HK-2 (cell line): ENCODE data around the gene DIAPH3.

Experiments used
- DNase-seq: peaks from one replicate; pipeline ENCODE4 v3.0.0-alpha.2; 2018; ENCODE audit not compliant: unreplicated experiment

The DIAPH3 gene

DNA sequence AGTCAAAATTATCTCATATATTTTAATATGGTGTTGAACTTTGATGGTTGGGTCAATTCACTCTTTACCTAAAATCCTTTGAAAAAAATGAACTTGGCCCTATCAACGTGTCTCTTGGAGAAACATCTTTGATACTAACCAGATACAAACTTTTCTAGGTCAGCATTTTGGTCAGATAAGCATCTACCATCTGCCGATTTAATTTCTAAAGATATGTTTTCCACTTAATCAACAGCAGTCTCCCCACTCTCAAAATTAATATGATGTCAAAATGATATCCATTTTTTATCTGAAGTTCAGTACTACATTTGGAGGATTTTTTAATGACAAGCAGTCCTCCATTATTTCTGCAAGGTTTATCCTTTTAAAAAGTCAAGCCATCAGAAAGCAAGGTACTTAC, 288.8 kb downstream of the DIAPH3 start:
- no peak for DNase-seq

DNA sequence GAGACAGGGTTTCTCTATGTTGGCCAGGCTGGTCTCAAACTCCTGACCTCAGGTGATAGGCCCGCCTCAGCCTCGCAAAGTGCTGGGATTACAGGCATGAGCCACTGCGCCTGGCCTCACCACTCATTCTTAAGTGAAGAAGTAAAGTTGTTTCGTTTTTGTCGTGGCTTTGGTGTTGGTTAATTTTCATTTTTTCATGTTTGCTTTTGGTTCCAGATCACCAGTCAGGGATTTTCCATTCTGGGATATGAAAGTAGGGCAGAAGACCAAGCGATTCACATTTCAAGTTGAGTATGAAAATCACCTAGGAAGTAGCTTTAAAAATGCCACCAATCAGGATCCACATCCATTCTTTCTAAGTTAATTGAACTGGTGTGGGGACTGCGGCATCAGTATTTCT, 289.9 kb downstream of the DIAPH3 start:
- DNase-seq, result no peak

DNA sequence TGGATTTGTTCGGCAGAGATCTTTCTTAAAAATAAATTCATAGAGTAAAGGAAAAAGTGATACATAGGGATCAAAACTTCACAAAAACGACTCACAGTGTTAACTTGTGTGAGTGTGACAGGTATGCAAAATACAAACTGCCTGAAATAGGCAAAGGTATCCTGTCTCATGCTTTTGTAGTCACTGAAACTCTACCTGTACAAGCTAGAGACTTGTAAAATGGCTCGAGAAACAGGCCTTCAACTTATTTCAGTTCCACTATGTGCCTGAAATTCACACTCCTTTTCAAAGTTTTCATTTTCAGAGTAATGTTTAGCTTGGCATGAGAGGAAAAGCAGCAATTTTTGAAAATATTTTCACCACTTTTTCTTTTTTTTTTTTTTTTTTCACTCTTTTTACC, 290.4 kb downstream of the DIAPH3 start:
- DNase-seq, result no peak

DNA sequence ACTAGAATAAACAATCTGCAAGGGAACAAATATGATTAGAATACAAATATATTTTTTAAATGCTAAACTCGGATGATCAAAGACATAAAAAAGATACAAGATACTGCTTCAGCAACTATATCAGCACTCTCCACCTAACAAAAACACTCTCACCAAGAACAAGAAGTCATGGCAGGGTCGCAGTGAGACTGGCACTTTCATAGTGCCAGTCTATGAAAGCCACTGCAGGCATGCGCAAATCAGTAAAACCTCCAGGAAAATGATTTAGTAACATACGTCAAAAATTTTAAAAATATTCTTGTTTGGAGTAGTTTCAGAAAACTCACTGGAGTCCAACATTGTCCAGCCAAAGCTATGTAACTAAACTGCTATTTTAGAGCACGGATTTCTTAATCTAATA, 295.9 kb downstream of the DIAPH3 start:
- no peak for DNase-seq

DNA sequence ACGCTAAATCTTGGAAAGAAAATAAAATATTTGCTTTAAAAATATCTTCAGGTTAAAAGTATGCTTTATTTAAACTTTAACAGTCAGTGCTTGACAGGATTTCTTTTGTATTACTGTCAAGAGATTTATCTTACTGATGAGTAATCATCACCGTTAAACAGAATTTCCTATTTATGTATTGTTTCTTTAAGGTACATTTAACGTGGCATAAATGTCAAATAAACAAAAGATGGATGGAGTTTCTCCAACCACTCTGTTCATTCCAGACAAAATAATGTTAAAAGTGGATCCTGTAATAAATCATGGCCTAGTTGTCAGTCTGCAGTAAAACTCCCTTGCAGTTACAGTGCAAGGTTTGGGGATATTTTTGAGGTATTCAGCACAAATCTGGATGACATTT, 298.3 kb downstream of the DIAPH3 start:
- DNase-seq, result no peak

DNA sequence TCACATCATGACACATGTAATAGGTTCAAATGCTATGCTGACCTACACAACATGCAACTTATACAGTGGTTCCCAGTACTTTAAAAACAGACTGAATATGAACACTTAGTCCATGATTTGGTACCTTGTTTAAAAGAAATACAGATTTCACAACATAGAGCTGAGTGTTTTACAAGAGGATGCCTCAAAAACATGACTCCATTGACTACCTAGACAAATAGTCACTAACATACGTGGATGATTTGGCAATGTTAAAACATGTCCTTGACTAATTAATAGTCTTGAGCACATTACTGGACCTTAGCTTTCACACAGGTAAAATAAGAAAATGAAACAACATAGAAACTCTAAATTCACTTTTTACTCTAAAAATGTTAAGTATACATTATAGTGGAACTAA, 300.1 kb downstream of the DIAPH3 start:
- no peak for DNase-seq

DNA sequence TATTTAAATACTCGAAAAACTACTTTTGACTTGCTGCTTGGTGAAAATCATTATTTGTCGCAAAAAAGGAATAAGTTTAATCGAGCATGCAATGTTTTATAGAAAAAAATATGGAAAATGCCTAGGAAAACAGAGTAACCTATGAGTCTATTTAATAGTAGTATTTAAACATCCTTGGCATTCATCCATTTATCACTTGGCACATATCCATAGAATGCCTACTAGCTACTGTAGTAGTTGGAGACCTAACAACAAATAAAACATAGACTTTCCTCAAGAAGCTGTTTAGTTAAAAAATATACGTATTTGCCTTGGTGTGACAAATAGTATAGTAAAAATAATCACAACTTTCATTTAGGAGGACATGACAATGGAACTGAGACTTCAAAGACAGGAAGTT, 302.1 kb downstream of the DIAPH3 start:
- DNase-seq, result no peak

DNA sequence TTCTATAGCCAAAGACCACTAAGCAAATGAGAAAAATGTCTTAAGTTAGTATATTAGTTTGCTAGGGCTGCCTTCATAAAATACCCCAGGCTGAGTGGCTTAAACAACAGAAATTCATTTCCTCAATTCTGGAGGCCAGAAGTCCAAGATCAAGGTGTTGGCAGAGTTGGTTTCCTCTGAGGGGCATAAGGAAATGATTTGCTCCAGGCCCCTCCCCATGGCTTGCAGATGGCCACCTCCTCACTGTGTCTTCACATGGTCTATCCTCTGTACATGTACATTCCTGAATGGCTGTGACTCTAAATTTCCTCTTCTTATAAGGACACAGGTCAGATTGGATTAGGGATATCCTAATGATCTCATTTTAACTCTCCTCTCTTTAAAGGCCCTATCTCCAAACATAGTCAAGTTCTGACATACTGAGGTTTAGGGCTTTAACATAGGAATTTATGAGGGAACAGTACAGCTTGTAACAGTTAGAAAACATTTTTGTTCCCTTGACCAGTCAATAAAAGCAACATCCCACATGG, 307.4 kb downstream of the DIAPH3 start:
- DNase-seq, result no peak

DNA sequence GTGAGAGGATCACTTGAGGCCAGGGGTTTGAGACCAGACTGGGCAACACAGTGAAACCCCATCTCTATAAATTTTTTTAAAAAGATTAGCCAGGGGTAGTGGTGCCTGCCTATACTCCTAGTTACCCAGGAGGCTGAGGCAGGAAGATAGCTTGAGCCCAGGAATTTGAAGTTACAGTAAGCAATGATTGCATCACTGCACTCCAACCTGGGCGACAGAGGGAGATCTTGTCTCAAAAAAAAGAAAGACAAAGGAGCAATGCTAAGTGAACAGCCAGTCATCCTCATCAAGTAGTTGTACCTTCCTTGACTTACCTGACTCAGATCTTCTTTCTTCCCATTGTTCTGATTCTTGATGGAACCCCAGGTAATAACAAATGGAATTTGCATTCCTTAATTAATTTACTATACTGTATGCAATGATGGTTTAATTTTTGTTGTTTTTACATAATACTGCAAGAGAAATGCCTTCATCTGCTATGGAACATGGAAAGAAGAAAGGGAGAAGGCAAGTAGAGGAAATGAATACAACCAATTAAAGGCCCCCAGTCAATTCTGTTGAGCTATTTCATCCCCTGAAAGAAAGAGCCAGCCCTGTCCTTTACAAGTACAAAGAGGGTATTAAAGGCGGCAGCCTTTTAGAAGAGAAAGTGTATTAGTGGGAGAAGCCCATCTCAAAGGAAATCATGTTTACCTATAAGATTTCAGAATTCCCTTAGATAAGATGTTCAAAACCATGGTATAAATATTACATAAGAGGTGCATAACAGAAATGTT, 316.7 kb downstream of the DIAPH3 start:
- DNase-seq, result no peak

DNA sequence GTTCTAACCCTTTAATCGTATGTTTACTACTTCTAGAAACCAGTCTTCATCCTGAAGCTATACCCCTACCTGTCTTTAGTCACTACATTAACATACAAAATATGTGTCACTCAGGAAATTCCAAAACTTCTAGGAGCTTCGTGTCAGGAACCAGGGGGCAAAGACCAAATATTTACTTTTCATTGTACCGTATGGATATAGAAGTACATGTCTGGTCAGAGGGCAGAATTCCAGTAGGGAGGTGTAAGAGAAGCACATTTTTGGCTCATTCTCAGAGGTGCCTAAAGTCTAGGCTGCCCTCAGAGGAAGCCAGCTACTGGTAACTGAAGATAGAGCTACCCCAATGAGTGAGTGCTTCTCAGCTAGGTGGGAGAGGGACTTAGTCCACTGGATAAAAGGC, 320.7 kb downstream of the DIAPH3 start:
- DNase-seq, result no peak

DNA sequence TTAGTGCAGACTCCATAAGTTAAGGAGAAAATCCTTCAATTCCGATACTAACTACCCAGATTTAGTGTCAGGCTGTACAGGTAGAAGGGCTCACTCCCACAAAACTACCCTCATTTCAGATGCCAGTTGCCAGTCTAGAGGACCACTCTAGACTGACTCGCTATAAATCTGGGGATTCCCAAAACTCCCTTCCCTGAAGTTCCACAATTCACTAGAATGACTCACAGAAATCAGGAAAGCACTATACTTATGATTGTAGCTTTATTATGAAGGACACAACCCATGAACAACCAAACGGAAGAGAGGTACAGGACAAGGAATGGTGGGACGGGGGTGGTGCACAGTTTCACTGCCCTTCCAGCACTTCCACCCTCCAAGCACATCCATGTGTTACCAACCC, 321.2 kb downstream of the DIAPH3 start:
- DNase-seq, result no peak

DNA sequence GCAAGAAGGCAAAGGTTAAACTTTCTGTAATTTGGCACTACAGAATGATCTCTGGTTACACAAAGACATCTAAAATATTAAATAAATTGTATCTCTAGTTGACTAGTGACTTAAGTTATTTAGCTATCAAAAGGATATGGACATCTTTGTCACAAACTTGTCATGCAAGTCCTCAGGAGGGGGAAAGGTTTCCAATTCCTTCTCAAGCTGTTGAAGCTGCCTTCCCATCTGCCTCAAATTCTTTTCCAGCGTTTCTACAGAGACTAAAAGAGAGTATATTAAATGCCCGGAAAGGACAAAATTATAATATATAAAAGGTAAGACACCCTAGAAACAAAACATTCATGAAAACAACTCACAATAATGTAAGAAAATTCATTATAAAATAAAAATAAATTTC, 324.5 kb downstream of the DIAPH3 start:
- no peak for DNase-seq

DNA sequence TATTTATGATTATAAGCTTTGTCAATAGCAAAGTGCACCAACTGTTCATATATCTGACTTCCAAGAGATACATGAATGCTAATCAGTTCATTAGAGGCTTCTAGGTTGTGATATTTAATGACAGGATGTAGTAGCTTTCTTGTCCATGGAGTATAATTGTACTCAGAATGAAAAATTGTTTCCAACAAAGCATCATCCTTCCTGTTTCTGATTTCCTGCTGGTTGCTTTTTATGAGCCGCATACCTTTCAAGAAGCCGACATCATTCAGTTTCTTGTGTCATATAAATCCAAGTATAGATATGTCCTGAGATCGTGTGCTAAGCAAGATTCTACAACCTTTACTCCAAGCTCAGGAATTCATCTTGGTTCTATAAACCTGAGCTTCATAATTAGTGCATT, 326.6 kb downstream of the DIAPH3 start:
- DNase-seq, result no peak

DNA sequence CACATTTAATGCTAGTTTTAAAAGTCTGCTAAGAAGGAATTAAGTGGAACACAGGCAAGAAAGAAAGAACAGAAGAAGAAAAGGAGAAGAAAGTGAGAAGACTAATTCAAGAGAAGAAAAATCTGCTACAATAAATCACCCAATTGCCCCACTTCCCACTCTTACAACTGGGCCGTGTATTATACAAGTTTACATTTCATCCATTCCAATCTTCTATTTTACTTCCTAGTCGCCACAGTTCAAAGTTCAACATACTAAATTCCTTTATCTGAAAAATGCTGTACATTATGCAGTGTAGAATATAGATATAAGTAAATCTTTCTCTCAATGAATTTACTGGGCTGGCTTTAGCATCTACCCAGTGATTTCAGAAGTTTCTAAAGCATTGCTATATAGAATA, 328.2 kb downstream of the DIAPH3 start:
- no peak for DNase-seq

DNA sequence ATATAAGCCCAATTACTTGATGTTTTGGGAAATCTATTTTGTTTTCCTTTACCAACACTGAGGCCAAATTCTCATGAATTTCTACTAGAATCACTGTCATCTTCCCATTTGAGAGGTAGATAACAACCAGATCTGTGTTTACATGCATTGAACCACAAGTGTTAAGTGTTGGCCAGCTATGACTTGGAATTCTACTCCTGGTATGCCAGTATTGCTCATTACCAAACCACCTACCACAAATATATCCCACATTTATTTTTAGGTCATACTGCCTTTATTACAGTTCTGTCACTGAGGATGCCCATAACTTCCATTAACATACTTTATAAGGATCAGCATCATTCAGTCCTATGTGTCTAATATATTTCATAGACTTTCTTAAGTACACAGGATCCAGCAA, 328.9 kb downstream of the DIAPH3 start:
- DNase-seq, result no peak

DNA sequence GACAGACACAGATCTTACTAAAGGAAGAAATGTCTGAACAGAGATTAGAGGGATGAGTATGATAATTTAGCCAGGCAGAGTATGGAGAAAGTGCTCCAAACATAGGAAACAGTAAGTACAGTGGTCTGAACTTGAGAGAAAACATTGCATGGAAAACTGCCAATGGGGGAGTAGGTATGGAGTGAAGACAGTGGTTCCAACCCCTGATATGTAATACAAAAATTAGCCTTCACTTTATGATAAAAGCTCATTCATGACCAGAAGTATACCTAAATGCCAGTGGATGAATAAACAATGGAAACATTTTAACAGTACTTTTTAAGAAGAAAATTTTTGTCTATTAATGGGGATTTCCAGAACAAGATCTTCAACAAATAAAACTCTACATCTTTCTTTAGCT, 334.0 kb downstream of the DIAPH3 start:
- no peak for DNase-seq

DNA sequence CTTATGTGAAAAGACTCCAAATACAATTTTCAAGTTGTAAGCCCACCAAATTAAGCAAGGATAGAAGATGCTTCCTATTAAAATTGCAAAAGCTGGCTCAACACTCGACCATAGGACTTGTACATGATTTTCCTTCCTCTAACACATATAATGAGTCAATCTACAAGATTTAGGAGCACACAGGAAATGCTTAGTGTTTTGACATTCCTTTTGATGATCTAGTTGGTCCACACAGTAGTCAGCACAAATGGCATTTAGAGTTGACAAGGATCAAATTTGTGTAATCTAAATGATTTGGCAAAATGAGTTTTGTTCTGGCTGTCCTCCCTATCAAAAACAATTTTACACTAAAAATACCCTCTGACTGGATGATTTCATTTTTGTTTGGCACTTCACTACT, 340.2 kb downstream of the DIAPH3 start:
- no peak for DNase-seq

DNA sequence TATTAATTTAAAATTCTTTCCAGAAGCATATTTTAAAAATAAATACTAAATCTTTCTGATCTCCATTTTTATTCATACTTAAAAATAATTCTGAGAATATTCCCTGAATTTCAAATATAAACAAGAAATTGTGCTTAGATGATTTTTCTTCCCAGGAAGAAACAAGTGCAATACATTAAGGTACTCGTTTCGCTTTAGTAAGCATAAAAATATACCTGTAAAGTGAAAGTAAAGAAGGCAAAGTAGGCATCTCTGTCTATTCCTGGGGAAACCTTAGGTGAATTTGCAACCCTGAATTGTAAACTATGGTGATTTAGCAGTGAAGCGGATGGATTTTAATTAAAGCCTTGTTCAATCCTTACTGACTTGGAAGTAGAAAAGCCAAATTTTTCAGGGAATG, 354.2 kb downstream of the DIAPH3 start:
- DNase-seq, result no peak

DNA sequence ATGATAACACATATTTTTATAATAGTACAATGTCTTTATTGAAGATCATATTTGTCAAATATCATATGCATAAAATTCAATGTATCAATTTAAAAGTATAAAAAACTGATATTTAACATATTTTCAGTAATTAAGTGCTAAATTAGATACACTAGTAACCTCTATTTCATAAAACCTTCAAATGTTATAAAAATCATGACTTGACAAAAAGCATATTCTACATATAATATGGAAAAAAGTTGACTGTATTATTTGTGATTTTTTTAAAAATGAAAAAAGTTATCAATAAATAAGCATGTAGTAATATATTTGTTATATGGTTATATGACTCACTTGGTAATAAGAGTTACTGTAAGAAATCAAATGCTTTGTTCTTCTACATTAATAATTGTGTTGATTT, 356.9 kb downstream of the DIAPH3 start:
- no peak for DNase-seq

DNA sequence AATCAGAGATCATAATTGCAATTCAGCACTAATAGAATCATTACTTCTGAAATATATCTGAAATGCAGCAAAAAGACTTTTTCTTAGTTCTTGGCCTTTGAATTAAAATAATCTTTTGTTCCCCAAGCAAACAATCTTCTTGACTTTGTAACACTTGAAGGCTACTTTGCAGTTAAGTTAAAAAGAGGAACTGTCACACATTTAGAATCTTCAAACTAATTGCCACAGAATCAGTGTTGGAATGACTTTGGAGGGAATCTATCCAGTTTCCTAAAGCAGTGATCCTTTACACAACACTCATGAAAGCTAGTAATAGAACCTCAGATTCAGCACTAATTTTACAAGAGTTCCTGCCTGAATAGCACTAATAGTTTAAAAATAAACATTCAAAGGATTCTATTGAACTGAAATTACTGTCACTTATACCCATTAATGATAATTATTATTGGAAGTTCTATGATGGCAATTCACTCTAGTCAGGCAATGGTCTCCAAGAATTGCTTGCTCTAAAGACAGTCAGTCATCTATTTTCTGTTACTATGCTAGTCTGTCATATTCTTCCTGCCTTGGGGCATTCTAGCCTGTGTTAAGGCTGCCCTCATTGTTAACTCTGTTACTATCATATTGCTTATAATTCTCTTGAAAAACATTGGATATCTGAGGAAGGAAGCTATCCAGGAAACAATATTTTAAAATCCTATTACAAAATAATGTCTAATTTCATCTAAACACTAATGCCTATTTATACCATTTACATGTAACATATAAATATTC, 362.4 kb downstream of the DIAPH3 start:
- DNase-seq, result no peak

DNA sequence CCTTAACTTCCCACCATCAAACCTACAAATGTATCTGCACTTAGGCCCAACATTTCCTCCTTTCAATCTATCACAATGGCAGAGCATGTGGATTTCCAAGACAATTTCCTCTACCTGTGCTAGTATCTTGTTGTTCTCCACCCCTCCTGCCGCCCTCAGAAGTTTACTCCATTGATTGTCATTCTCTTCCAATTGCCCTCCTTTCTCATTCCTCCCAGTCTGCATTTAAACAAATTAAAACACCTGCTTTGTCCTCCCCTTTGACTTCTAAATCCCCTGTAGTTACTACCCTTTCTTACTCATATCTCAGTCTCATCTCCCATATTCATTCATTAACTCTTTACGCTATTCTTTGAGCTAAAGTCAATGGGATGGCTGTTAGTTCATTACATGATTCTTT, 370.6 kb downstream of the DIAPH3 start:
- no peak for DNase-seq

DNA sequence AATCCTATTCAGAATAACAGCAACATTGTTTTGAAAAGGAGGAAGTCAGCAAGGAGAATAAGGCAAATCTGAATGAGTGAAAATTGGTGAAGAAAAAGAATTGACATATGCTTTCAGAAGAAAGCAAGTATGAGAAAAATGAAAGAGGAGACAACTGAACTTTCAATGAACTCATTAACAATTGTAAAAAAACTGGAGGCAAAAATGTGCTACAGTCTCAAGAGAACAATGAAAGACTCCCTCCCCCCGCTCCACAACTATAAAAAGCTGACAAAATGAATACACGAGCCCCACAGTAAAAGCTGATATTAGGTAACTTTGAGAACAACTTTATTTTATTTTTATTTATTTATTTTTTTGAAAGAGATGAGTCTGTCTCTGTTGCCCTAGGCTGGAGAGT, 373.1 kb downstream of the DIAPH3 start:
- DNase-seq, result no peak

DNA sequence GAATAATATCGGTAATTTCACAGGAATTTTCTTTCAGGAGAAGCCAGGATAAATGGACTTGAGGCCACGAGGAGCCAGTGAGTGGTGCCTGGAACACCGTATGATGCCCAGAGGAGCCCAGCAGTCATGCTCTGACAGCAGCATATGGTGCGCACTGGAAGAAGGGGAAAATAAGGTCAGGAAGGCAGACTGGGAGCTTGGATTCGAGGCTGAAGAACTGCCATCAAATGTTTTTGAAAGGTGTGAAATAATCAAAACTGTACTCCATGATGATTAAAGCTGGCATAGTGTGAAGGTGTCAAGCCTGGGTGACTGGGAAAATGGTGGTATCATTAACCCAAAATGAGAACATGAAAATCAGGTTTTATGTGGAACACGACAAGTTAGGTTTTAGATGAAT, 374.2 kb downstream of the DIAPH3 start:
- DNase-seq, result no peak
